ENCODE results near the gene NCF4. TPM values are rescaled to one million over a fixed set of nuclear protein-coding genes. Genes with fewer than 3 reads are reported as not detected.

NCF4 gene
- total RNA-seq, 4 donors from 2014 or later, result 2.1 to 15.1 (median 8.4) TPM

- intact Hi-C loops (cut with DNase I), result no loop called here
- no peaks in the 10 kb centered on the region for H3K36me3 ChIP-seq
- no peak overlapping the region for H3K4me3 ChIP-seq
- DNase-seq, result no peak
- WGBS, 2 donors, result 43 to 59% methylated on average over 5 of the region's 5 CpGs
- TF ChIP-seq CTCF (IDR thresholded peaks at IDR 0.05) (no peak), POLR2A (IDR thresholded peaks at IDR 0.05) (no peak)
- peaks cover 0 to 21% (median 7%) of the 10 kb centered on the region in 3 donors for H3K9me3 ChIP-seq
- no peak overlapping the region for H3K27ac ChIP-seq
- H3K27me3 ChIP-seq, result peaks cover 0 to under 1% (median 0%) of the 10 kb centered on the region in 4 donors
- peaks cover 0 to 4% (median 0%) of the 10 kb centered on the region in 3 donors for H3K4me1 ChIP-seq
Measured at GRCh38 chr22:36884349-36885158, 23.7 kb downstream of the NCF4 start.

- Histone ChIP-seq H3K27ac (no peak overlapping the region), H3K27me3 (no peaks in the 10 kb centered on the region), H3K9me3 (peaks cover 0 to 21% (median 7%) of the 10 kb centered on the region in 3 donors), H3K36me3 (no peaks in the 10 kb centered on the region), H3K4me3 (no peak overlapping the region), H3K4me1 (peaks cover 0 to 4% (median 0%) of the 10 kb centered on the region in 3 donors)
- WGBS, 2 donors, result 65 to 85% methylated on average over 7 of the region's 7 CpGs
- intact Hi-C loops (cut with DNase I), result no loop called here
- TF ChIP-seq CTCF (IDR thresholded peaks at IDR 0.05) (no peak), POLR2A (IDR thresholded peaks at IDR 0.05) (no peak)
- no peak for DNase-seq
Measured at GRCh38 chr22:36885474-36885873, 24.7 kb downstream of the NCF4 start.

GRCh38 chr22:36886016-36886415, 25.2 kb downstream of the NCF4 start:
- 91 to 93% methylated on average over 4 of the region's 4 CpGs for WGBS, 2 donors
- no peak for DNase-seq
- no peak overlapping the region for H3K4me3 ChIP-seq
- no peak overlapping the region for H3K27ac ChIP-seq
- H3K4me1 ChIP-seq, result peaks cover 0 to 4% (median 0%) of the 10 kb centered on the region in 3 donors
- H3K27me3 ChIP-seq, result no peaks in the 10 kb centered on the region
- intact Hi-C loops (cut with DNase I), result no loop called here
- peaks cover 0 to 19% (median 7%) of the 10 kb centered on the region in 3 donors for H3K9me3 ChIP-seq
- H3K36me3 ChIP-seq, result no peaks in the 10 kb centered on the region
- no peak for TF ChIP-seq POLR2A (IDR thresholded peaks at IDR 0.05)
- TF ChIP-seq CTCF (IDR thresholded peaks at IDR 0.05), result no peak

DNA sequence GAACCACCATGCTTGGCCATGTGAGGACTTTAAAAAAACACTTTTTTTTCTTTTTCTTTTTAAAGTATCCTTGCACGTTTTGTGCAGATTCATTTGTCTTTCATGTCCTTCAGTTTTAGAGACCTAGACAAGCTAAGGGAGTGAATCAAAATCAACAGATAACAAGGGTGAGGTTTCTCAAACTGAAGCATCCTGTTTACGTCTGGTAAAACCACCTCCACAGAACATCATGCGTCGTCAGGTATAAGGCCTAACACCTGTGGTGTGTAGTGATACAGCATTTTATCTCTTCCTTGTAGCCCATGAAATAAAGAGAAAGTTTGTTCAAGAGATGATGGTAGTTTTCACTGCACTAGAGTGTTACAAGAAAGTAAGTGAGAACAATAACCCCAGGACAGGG, 26.4 kb downstream of the NCF4 start:
- Histone ChIP-seq H3K4me1 (peaks cover 0 to 4% (median 0%) of the 10 kb centered on the region in 3 donors), H3K36me3 (no peaks in the 10 kb centered on the region), H3K27me3 (no peaks in the 10 kb centered on the region), H3K27ac (no peak overlapping the region), H3K9me3 (peaks cover 0 to 8% (median 3%) of the 10 kb centered on the region in 3 donors), H3K4me3 (no peak overlapping the region)
- no peak for DNase-seq
- WGBS, 2 donors, result 71 to 84% methylated on average over 4 of the region's 4 CpGs
- intact Hi-C loops (cut with DNase I), result no loop called here
- no peak for TF ChIP-seq POLR2A (IDR thresholded peaks at IDR 0.05)
- no peak for TF ChIP-seq CTCF (IDR thresholded peaks at IDR 0.05)

DNA sequence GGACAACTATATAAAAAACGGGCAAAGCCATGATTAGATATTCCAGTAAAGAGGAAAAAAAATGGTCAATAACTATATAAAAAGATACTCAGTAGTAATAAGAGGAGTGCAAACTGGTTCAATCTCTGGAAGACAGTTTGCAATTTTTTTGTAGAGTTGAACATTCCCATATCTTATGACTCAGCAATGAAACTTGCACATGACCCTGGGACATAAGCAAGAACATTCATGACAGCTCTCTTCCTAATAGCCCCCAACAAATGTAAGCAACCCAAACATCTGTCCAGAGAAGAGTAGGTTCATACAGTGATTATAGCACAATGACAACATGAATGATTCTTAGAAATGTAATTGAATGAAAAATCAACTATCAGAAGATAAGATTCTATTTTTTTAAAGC, 30.8 kb downstream of the NCF4 start:
- TF ChIP-seq CTCF (IDR thresholded peaks at IDR 0.05), result no peak
- TF ChIP-seq POLR2A (IDR thresholded peaks at IDR 0.05), result no peak
- WGBS, 2 donors, result 61 to 75% methylated on average over 1 of the region's 1 CpG
- peaks cover 0 to 5% (median 0%) of the 10 kb centered on the region in 3 donors for H3K4me1 ChIP-seq
- H3K36me3 ChIP-seq, result no peaks in the 10 kb centered on the region
- peaks cover 0 to 6% (median 0%) of the 10 kb centered on the region in 4 donors for H3K27me3 ChIP-seq
- intact Hi-C loops (cut with DNase I), result no loop called here
- DNase-seq, result no peak
- H3K9me3 ChIP-seq, result peaks cover 0 to 7% (median 6%) of the 10 kb centered on the region in 3 donors
- no peak overlapping the region for H3K27ac ChIP-seq
- no peak overlapping the region for H3K4me3 ChIP-seq

Measured in esophagus squamous epithelium (tissue), 5 donors.